ENCODE measurements around the gene SNTA1. TPM values are rescaled to one million over a fixed set of nuclear protein-coding genes. Genes with fewer than 3 reads are reported as not detected.

The SNTA1 gene
- total RNA-seq, 1 experiment from 2014 or later, result 7.6 TPM

DNA sequence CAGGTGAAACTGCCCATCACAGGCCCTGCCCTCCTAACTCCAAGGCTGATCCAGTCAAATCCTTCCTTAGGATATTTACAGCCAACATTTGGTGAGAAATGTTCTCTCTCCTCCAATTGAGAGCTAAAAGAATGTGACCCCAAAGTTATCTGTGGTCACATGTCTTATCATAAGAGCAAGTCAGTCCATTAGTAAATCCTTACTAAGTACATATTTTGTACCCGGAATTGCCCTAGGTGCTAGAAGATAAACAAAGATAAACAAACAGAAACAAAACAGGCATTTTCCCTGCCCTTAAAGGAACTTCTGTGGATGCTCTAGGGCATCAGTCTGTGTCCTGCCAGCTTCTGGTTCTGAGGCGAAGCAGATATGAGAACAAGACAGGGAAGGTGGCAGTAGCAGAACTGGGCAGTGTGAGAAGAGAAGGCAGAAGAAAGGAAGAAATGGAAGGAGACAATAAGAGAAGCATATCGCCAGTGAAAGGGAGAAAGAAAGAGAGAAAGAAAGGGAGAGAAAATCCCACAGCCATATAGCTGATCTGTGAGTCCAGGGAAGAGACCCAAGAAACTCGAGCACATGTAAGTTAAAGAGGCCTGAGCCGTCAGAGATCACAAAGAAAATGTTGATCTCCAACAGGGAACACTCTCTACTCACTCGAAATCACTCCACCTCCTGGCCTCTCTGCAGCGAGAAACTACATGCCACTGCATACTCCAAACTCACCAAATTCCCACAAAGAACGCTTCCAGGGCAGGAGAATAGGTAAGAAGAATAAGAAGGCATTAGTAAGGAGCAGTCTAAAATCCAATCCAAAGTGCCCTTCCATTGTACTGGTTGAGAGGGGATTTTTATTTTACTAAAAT, 83.9 kb downstream of the SNTA1 start:
- no peaks in the 10 kb centered on the region for H3K27me3 Mint-ChIP-seq (ENCODE audit: unreplicated experiment)
- no peak for DNase-seq
- H3K4me1 Mint-ChIP-seq (ENCODE audit: low read depth, unreplicated experiment), result no peaks in the 10 kb centered on the region
- H3K9me3 Mint-ChIP-seq (ENCODE audit: low read depth, unreplicated experiment), result no peaks in the 10 kb centered on the region
- TF ChIP-seq, protein P1, sequence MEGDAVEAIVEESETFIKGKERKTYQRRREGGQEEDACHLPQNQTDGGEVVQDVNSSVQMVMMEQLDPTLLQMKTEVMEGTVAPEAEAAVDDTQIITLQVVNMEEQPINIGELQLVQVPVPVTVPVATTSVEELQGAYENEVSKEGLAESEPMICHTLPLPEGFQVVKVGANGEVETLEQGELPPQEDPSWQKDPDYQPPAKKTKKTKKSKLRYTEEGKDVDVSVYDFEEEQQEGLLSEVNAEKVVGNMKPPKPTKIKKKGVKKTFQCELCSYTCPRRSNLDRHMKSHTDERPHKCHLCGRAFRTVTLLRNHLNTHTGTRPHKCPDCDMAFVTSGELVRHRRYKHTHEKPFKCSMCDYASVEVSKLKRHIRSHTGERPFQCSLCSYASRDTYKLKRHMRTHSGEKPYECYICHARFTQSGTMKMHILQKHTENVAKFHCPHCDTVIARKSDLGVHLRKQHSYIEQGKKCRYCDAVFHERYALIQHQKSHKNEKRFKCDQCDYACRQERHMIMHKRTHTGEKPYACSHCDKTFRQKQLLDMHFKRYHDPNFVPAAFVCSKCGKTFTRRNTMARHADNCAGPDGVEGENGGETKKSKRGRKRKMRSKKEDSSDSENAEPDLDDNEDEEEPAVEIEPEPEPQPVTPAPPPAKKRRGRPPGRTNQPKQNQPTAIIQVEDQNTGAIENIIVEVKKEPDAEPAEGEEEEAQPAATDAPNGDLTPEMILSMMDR (IDR thresholded peaks at IDR 0.05; ENCODE audit: unreplicated experiment), result no peak
- H3K27ac Mint-ChIP-seq (ENCODE audit: unreplicated experiment), result no peak overlapping the region
- CTCF ChIA-PET, result no interaction called here
- no TSS peak for BruUV-seq (replicated peaks)
- peaks cover 29% of the 10 kb centered on the region for H3K36me3 Mint-ChIP-seq (ENCODE audit: insufficient read depth, unreplicated experiment)
- no peak overlapping the region for H3K4me3 Mint-ChIP-seq (ENCODE audit: low read depth, unreplicated experiment)
- intact Hi-C loops (cut with micrococcal nuclease; ENCODE audit: unreplicated experiment), result no loop called here

Other genes starting within 250 kb of the SNTA1 start
- not detected in 2 replicates for gene BPIFA3, start 226.4 kb downstream of the SNTA1 start, total RNA-seq (2022)
- not detected in 2 replicates for gene BPIFA1, start 207.8 kb downstream of the SNTA1 start, total RNA-seq (2022)
- 8.5 and 9.2 TPM in 2 replicates for gene BPIFB1, start 160.5 kb downstream of the SNTA1 start, total RNA-seq (2022)
- 63.6 and 65.8 TPM in 2 replicates for gene CDK5RAP1, start 42.2 kb downstream of the SNTA1 start, total RNA-seq (2022)
- gene CBFA2T2, start 46.3 kb upstream of the SNTA1 start, total RNA-seq (2022), result 17.8 and 20.5 TPM in 2 replicates
- gene C20orf144, start 218.6 kb upstream of the SNTA1 start, total RNA-seq (2022), result 0.45 and 0.76 TPM in 2 replicates
- 5.4 and 7.3 TPM in 2 replicates for gene ACTL10, start 223.2 kb upstream of the SNTA1 start, total RNA-seq (2022)
- 65.5 and 80.8 TPM in 2 replicates for gene NECAB3, start 230.7 kb upstream of the SNTA1 start, total RNA-seq (2022)
- gene E2F1, start 242.6 kb upstream of the SNTA1 start, total RNA-seq (2022), result 56.9 and 62.3 TPM in 2 replicates

Data from Calu3 (cell line).